T1000 (cell line): Measurements from ENCODE around the gene KRTAP5-8.
"Not testable (repeated sequence)": the region's sequence is repeated elsewhere in the genome, so short reads cannot be mapped to it uniquely, and the experiment has no call there.

ENCODE experiments used
- DNase-seq: peaks from one replicate; lab custom pipeline; 2025; ENCODE audit warnings: mixed read lengths; lab: John Stamatoyannopoulos, UW

The KRTAP5-8 gene

DNA sequence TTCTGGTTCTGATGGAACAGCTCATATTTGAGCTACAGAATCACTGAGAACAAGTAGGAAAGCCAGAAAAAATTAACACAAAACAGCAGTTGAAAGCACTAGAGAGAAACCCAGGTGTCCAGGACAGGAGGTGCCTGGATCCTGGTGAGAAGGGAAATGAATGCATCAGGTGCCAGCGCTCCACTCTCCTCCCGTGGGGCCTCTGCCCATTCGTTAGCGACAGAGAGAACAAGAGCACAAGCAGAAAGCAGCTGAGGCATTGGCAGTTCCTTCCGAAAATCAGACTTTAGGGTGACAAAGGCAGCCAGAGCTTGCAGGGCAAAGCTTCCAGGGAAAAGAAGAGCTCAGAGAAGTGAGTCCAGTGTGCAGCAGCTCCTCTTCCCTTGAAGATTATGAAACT lies 30.7 kb upstream of the KRTAP5-8 start:
- no peak for DNase-seq

DNA sequence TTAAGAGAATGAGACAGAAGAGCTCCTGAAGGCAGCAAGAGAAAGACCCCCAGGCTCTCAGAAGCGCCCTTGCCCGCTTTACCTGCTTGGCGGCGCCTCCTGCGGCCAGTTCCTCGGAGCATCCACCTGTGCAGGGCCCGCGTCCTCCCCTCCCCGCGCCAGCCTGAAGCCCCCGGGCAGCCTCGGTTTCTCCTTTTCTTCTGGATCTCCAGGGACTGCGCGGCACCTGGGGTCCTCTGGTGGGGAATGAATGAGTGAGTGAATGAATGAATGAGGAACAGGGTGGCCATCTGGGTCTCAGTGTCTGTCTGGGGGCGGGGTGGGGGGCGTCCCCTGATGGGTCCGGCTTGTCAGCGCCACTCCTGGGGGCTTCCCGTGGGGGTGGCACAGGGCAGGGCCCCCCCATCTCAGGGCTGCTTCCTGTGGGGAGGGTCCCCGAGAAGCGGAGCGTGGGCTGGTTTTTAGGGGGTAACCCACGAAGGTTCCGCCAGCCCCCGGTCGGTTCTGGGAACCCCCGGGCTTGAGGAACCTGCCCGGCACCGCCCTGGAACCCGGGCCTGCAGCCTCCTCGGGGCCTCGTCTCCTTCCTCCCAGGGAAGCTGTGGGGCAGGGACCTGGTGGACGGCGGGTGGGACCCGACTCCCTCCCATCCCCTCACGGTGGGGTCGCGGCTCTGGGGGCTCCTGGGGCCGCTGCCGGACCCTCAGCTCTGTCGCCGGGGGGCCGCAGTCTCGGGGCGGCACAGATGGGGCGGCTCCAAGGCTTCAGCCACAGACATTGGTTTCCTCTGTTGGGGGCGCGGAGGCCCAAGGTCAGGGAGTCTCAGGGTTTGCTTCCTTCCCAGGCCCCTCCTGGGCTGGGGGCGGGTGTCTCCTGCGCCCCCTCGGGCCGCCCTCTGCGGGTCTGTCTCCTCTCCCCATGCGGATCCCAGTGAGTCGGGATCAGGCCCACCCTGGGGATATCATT lies 19.0 kb upstream of the KRTAP5-8 start:
- DNase-seq = no peak

DNA sequence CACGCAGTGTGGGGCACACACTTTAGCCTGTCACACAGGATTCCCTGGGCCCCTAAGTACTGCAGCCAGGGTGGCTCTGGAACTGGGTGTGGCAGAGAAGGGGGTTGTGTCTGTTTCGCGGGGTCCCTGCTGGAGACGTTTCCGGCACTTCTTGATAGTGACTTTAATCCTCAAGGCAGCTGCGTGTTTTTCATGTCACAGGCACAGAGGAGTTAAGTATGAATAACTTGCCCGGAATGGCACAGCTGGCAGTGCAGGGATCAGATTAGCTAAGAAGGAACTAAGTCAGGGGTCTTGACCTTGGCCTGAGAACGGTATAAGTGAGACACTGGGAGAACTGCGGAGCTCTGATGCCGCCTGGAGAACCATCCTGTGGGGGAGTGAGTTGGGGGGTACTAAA lies 18.3 kb upstream of the KRTAP5-8 start:
- DNase-seq = no peak

DNA sequence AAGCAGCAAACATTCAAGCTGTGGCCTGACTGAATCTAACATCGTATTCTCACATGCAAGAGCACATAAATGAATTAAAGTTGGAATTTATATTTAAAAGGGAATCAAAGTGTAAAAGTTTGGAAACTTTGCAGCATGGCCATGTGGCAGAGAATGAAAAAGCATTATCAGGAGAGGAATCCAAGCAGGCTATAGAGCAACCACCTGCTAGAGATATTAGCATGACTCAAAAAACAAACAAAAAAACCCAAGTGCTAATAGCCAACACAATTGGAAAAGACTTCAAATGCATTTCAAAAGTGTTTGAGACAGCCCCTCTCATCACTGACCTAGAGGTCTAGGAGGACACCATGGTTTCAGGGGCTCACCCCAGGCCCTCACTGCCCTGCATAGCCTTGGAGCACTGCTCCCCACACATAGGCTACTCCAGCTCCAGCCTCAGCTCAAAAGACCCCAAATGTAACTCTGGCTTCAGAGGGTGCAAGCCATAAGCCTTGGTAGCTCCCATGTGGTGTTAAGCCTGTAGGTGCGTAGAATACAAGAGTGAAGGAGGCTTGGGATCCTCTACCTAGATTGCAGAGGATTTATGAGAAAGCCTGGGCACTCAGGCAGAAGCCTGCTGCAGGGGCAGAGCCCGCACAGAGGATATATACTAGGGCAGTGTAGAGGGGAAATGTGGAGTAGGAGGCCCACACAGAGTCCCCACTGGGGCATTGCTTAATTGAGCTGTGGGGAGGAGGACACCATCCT lies 12.5 kb upstream of the KRTAP5-8 start:
- DNase-seq = no peak

DNA sequence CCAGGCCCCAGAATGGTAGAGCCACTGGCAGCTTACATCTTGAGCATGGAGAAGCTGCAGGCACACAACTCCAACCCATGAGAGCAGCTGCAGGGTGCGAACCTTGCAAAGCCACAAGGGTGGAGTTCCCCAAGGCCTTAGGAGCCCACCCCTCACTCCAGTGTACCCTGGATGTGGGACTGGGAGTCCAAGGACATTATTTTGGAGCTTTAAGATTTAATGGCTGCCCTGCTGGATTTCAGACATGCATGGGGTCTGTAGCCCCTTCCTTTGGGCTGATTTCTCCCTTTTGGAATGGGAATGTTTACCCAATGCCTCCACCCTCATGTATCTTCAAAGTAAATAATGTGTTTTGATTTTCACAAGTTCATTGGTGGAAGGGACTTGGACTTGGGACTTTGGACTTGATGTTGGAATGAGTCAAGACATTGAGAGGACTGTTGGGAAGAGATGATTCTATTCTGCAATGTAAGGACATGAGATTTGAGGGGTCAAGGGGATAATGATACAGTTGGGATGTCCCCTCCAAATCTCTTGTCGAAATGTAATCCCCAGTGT lies 11.8 kb upstream of the KRTAP5-8 start:
- DNase-seq = no peak

DNA sequence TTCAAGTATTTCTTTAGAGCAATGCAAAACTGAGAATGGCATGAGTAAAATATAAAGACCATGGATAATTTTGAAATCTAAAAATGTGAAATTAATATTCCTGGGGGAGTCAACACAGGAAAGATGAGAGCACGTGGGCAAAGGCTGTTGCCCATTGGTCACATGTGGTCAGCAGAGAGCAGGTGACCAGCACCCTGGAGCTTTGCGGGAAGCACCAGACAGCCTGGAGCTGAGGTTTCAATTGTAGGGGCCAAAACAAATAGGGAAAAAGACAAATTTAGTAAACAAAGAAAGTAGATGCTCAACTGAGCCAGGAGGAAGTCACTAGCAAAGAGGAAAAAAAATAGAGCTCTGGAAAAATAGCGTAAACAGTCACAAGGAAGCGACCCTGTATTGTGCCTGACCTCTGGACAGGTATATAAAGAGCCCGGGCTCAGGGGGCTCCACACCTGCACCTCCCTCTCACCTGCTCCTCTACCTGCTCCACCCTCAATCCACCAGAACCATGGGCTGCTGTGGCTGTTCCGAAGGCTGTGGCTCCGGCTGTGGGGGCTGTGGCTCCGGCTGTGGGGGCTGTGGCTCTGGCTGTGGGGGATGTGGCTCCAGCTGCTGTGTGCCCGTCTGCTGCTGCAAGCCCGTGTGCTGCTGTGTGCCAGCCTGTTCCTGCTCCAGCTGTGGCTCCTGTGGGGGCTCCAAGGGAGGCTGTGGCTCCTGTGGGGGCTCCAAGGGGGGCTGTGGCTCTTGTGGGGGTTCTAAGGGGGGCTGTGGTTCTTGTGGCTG lies 10.8 kb upstream of the KRTAP5-8 start, which contains the start of gene KRTAP5-7:
TSS of gene KRTAP5-7 (plus strand) at position 472 of the 780 bp plus-strand sequence. CDS start at position 506, 34 bp downstream.
- not testable (repeated sequence) for DNase-seq

DNA sequence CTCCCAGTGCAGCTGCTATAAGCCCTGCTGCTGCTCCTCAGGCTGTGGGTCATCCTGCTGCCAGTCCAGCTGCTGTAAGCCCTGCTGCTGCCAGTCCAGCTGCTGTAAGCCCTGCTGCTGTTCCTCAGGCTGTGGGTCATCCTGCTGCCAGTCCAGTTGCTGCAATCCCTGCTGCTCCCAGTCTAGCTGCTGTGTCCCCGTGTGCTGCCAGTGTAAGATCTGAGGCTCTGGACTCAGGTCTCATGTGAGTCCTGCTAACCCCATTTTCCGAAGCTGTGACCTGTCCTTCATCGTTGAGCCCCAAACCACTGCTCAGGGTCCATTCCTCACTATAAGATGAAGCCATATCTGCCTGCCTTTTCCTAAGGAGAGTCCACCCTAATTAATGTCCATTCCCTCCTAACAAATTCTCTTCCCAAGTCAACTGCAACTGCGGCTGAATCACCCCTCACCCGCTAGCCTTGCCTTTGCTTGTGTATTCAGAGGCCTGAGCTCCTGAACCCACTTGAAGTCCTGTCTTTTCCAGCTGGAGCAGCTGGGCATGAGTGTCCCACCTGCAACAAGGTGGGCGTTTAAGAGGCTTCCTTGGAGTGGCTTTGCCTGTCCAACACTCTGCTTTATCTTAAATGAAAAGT lies 10.1 kb upstream of the KRTAP5-8 start:
- DNase-seq = no peak

DNA sequence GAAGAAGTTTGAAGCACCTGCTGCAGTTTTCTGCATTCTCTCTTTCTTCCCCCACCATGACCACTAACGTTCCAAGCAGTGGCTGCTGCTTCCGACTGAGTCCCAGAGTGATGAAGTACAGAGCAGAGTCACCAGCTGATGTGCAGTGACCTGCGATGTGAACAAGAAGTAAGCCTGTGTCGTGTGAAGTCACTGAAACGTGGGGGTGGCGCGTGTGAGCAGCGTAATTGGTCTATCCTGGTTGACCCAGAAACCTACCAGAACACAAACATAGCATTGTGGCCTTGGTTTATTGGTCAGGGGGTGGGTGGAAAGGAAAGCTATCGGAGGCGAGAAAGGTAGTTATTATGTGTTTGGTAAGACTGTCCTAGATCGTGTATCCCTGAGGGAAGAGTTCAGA lies 7.2 kb upstream of the KRTAP5-8 start:
- no peak for DNase-seq

DNA sequence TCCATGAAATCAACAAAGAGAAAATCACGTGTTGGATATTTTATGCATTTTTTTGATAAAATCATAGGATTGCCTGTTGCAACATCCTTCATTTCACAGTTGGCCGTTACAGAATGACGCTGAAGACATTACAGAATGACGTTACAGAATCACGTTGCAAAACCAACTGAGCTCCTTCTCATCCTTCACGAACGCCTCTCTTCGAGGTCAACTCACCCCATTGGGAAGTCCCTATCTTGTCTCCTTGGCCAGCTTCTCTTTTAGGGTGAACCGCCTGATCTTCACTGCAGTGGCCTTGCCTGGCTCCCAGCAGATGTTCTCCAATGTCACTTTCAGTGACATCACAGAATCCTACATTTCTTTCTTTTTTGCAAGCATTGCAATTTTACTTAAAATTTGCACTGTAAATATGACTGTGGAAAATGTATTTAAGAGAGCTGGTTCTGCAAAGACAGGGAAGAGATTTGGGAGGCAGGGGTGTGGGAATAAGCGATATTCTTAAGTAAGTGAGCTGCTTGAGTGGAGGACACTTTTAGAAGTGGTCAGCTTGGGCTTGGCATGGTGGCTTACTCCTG lies 5.7 kb upstream of the KRTAP5-8 start:
- no peak for DNase-seq

DNA sequence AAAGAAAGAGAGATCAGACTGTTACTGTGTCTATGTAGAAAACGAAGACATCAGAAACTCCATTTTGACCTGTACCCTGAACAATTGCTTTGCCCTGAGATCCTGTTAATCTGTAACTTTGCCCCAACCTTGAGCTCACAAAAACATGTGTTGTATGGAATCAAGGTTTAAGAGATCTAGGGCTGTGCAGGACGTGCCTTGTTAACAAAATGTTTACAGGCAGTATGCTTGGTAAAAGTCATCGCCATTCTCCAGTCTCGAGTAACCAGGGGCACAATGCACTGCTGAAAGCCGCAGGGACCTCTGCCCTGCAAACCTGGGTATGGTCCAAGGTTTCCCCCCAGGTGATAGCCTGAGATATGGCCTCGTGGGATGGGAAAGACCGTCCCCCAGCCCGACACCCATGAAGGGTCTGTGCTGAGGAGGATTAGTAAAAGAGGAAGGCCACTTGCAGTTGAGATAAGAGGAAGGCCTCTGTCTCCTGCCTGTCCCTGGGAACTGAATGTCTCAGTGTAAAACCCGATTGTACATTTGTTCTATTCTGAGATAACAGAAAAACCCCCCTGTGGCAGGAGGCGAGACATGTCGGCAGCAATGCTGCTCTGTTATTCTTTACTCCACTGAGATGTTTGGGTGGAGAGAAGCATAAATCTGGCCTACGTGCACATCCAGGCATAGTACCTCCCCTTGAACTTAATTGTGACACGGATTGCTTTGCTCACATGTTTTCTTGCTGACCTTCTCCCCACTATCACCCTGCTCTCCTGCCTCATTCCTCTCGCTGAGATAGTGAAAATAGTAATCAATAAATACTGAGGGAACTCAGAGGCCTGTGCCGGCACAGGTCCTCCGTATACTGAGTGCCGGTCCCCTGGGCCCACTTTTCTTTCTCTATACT lies 2.9 kb upstream of the KRTAP5-8 start:
- DNase-seq = not testable (repeated sequence)

DNA sequence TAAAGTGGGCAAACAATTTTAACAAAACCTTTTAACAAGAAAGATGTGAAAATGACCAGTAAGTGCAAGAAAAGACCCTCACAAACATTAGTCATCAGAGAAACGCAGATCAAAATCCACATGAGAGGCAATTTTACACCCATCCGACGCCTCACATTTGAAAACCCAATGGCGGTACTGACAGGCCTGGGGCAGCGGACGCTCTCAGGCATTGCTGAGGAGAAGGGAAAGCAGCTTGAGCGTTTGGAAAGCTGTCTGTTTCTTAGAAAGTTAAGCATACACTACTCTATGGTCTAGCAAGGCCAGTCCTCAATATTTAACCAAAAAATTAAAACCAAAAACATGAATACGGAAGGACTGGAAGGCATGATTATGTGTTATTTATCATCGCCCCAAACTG lies 2.0 kb upstream of the KRTAP5-8 start:
- DNase-seq = no peak

DNA sequence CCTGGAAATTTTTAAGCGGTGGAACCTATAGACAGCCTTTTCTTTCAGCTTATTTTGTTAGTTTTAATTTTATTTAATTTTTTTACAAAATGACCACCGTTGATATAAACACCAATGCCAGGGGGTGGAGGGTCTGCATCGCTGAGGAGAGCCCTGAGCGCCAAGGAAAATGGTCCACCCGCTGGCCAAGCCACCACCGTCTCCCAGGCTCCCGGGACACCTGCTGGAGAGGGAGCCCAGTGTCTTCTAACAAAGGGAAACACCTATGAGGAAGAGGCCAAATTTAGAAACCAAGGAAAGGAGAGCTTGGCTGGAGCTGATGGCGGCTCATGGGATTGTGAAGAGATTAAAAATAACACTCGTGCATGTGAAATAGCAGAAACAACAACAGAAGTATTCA lies 288 bp upstream of the KRTAP5-8 start:
- DNase-seq = no peak

DNA sequence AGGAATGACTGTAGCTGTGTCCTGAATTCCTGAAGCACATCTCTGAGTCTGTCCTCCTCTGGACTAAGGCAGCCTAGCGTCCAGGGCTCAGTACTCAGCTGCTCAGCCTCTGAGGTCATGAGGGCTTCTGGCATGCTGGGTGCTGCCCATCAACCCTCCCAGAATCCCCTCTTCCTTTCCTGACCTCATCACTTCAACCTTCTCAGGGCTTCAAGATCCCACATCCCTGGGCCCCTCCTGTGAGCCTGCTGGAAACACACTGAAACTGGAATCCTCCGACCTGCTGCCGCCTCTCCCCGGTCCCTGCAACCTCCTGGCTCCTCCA lies 803 bp downstream of the KRTAP5-8 start:
- DNase-seq = no peak

DNA sequence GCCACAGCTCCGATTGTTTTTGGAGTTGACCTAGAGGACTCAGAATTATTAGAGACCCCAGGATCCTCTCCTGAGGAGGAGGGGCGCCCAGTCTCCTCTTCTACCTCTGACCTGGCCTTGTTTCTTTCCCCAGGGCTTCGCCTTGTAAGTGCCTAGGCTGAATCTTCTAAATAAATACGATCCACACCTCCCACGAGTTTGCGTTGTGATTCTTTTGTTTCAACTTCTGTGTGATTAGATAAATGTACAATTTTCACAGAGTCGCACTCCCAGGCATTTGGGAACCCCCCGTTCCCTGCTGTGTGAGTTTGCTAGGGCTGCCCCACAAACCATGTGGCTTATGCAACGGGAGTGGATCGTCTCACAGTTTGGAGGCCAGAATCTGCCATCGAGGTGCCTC lies 1.2 kb downstream of the KRTAP5-8 start:
- DNase-seq = no peak

DNA sequence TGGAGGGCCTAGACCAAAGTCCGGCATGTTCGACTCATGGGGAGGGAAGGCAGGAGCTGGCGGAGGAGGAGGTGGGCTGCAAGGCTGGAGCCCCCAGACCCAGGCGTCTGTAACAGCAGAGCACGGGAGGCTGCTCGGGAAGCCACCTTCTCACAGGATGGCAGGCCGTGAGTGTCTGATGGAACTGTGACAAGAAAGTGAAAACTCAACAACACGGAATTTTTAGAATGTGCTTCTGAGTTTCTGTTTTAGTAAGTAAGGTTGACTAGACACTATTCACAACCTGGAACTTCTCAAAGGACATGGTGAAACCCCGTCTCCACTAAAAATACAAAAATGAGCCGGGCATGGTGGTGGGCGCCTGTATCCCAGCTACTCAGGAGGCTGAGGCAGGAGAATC lies 2.1 kb downstream of the KRTAP5-8 start:
- not testable (repeated sequence) for DNase-seq

DNA sequence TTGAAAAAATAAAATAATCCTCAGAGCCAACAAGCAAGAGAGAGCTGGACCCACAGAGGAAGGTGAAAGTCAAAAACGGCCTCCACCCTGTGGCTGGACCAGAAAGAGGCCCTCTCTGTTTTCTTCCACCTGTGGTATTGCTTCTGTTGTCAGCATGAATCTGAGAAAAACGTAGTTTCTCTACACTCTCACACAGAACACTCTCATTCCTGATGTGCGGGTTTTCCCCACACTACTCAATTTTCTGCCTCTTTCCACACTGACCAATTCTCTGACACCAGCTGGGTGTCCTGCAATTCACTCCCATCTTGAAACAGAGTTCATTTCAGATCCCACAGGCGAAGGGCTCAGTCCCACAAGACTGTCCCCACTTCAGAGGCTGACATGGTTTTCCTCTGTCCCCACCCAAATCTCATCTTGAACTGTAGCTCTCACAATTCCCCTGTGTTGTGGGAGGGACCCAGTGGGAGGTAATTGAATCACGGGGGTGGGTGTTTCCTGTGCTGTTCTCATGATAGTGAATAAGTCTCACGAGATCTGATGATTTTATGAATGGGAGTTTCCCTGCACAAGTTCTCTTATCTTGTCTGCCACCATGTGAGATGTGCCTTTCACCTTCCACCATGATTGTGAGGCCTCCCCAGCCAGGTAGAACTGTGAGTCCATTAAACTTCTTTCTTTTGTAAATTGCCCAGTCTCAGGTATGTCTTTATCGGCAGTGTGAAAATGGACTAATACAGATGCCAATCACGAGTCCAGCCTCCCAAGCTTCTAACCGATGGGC lies 2.9 kb downstream of the KRTAP5-8 start:
- not testable (repeated sequence) for DNase-seq

DNA sequence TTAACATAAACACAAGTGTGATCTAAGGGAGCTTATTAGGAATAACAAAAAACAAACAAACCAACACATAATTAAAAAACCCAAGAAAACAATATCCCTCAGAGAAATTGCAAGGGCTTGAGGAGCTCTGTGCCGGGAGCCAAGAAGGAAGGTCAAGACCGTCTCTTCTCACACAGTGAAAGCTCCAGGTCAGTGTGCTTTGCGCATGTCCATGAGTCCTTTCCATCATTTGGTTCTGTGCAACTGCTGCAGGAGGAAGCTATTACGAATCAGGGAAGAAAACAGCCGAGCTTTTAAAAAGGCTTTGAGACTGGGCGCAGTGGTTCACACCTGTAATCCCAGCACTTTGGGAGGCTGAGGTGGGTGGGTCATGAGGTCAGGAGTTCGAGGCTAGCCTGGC lies 4.6 kb downstream of the KRTAP5-8 start:
- no peak for DNase-seq

DNA sequence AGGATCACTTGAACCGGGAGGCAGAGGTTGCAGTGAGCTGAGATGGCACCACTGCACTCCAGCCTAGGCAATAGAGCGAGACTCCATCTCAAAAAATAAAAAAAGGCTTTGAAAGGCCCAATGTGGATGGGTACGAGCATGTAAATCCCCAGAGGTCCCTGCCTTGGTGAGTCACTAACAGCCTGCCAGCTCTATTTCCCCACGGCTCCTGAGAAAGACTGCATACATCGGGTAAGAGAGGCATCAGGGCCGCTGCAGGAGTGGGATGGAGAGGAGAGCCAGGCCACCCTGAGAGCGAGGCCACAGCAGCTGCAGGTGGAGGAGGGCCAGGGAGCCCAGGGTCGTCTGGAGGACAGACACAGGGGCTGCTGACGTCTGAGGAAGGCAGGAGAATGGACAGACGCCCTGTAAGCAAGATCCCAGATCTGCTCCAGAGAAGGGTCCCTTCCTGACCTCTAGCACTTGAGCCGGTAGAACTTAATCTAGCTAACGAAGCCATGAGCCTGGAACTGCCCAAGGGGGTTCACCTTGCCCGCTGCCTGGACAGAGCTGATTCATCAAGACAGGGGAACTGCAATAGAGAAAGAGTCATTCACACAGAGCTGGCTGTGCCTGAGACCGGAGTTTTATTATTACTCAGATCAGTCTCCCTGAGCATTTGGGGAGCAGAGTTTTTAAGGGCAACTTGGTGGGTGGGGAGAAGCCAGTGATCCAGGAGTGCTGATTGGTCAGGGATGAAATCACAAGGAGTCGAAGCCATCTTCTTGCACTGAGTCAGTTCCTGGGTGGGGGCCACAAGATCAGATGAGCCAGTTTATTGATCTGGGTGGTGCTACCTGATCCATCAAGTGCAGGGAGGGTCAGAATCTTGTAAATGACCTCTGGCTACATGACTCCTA lies 5.3 kb downstream of the KRTAP5-8 start:
- no peak for DNase-seq
